H9 (cell line): ENCODE measurements around the gene SNX14. TPM values are rescaled to one million over a fixed set of nuclear protein-coding genes. Genes with fewer than 3 reads are reported as not detected.

Experiments used
- DNase-seq: peaks from one replicate; pipeline ENCODE4 v3.0.0-alpha.2; 2017
- H2AFZ ChIP-seq: one replicate; pipeline ENCODE4 v1.6.1; 2013; ENCODE audit warnings: mild to moderate bottlenecking, low read length, control low read depth, moderate library complexity
- H2AK5ac ChIP-seq: 2 replicates; pipeline ENCODE4 v1.6.1; 2013; ENCODE audit warnings: low read length, control low read depth, mixed read lengths; ENCODE audit not compliant: insufficient read length
- H2BK120ac ChIP-seq: one replicate; pipeline ENCODE4 v1.6.1; 2013; ENCODE audit warnings: low read depth, mild to moderate bottlenecking, low read length, control low read depth, inconsistent platforms; ENCODE audit not compliant: poor library complexity, severe bottlenecking
- H2BK12ac ChIP-seq: 2 replicates; pipeline ENCODE4 v1.6.1; 2013; ENCODE audit warnings: low read length, control low read depth, mixed read lengths, low read depth; ENCODE audit not compliant: insufficient read length
- H2BK15ac ChIP-seq: 2 replicates; pipeline ENCODE4 v1.6.1; 2013; ENCODE audit warnings: low read depth, low read length, control low read depth
- H2BK20ac ChIP-seq: one replicate; pipeline ENCODE4 v1.6.1; 2013; ENCODE audit warnings: low read depth, mild to moderate bottlenecking, low read length, control low read depth, inconsistent platforms; ENCODE audit not compliant: poor library complexity, severe bottlenecking
- H2BK5ac ChIP-seq: 2 replicates; pipeline ENCODE4 v1.6.1; 2013; ENCODE audit warnings: low read length, control low read depth, mixed read lengths; ENCODE audit not compliant: insufficient read length
- H3K14ac ChIP-seq: 2 replicates; pipeline ENCODE4 v1.6.1; 2013; ENCODE audit warnings: low read length, control low read depth; ENCODE audit not compliant: insufficient read depth
- H3K18ac ChIP-seq: 2 replicates; pipeline ENCODE4 v1.6.1; 2013; ENCODE audit warnings: low read depth, mild to moderate bottlenecking, mixed read lengths, low read length, control low read depth; ENCODE audit not compliant: insufficient read length
- H3K23ac ChIP-seq: 2 replicates; pipeline ENCODE4 v1.6.1; 2013; ENCODE audit warnings: low read length, control low read depth, mixed read lengths, low read depth; ENCODE audit not compliant: insufficient read length
- H3K23me2 ChIP-seq: 2 replicates; pipeline ENCODE4 v1.6.1; 2013; ENCODE audit warnings: low read depth, mild to moderate bottlenecking, mixed read lengths, low read length, control low read depth; ENCODE audit not compliant: insufficient read length, poor library complexity, severe bottlenecking
- H3K27ac ChIP-seq: 2 replicates; pipeline ENCODE4 v1.5.1; 2013; ENCODE audit warnings: low read length, control low read depth, mixed read lengths, low read depth; ENCODE audit not compliant: insufficient read length
- H3K27me3 ChIP-seq: 2 replicates; pipeline ENCODE4 v1.6.1; 2013; ENCODE audit warnings: low read length, control low read depth, inconsistent platforms; ENCODE audit not compliant: insufficient read depth
- H3K4ac ChIP-seq: 2 replicates; pipeline ENCODE4 v1.6.1; 2013; ENCODE audit warnings: low read depth, mild to moderate bottlenecking, control low read depth, inconsistent platforms, low read length, moderate library complexity
- H3K4me1 ChIP-seq: 2 replicates; pipeline ENCODE4 v1.6.1; 2013; ENCODE audit warnings: low read length, control low read depth, inconsistent platforms; ENCODE audit not compliant: insufficient read depth
- H3K4me2 ChIP-seq: 2 replicates; pipeline ENCODE4 v1.6.1; 2013; ENCODE audit warnings: low read length, control low read depth, mixed read lengths; ENCODE audit not compliant: insufficient read length, insufficient read depth
- H3K56ac ChIP-seq: 2 replicates; pipeline ENCODE4 v1.6.1; 2013; ENCODE audit warnings: low read depth, mild to moderate bottlenecking, mixed read lengths, low read length, control low read depth; ENCODE audit not compliant: insufficient read length
- H3K79me1 ChIP-seq: 2 replicates; pipeline ENCODE4 v1.6.1; 2013; ENCODE audit warnings: low read depth, mild to moderate bottlenecking, moderate library complexity, low read length, control low read depth, inconsistent platforms; ENCODE audit not compliant: insufficient read depth, poor library complexity, severe bottlenecking
- H3K79me2 ChIP-seq: 2 replicates; pipeline ENCODE4 v1.6.1; 2013; ENCODE audit warnings: low read length, control low read depth, inconsistent platforms; ENCODE audit not compliant: insufficient read depth
- H3K9ac ChIP-seq: 2 replicates; pipeline ENCODE4 v1.6.1; 2013; ENCODE audit warnings: low read length, control low read depth, mixed read lengths; ENCODE audit not compliant: insufficient read length; ENCODE audit errors: extremely low read depth
- H3K9me3 ChIP-seq: one replicate; pipeline ENCODE4 v1.6.1; 2013; ENCODE audit warnings: low read depth, low read length, inconsistent platforms; ENCODE audit not compliant: control insufficient read depth
- H3T11ph ChIP-seq: one replicate; pipeline ENCODE4 v1.6.1; 2013; ENCODE audit warnings: mild to moderate bottlenecking, low read length, control low read depth, inconsistent platforms
- H4K20me1 ChIP-seq: one replicate; pipeline ENCODE4 v1.6.1; 2013; ENCODE audit not compliant: control insufficient read depth, insufficient read length, insufficient read depth
- H4K5ac ChIP-seq: 2 replicates; pipeline ENCODE4 v1.6.1; 2013; ENCODE audit warnings: low read depth, mild to moderate bottlenecking, mixed read lengths, low read length, control low read depth; ENCODE audit not compliant: insufficient read length
- H4K8ac ChIP-seq: replicated peaks from 2 replicates; pipeline ENCODE4 v1.6.1; 2013; ENCODE audit warnings: low read length, control low read depth, mixed read lengths, low read depth; ENCODE audit not compliant: insufficient read length
- H4K91ac ChIP-seq: 2 replicates; pipeline ENCODE4 v1.6.1; 2013; ENCODE audit warnings: low read depth, mild to moderate bottlenecking, moderate library complexity, mixed read lengths, low read length, control low read depth; ENCODE audit not compliant: insufficient read length
- H3K27ac Mint-ChIP-seq, 3 experiments: 2 replicates in 2 of 3; 3 replicates in 1 of 3; pipeline ENCODE4 v1.8.0; 2020 to 2021; ENCODE audit warnings: mixed read lengths in 3 of 3, mild to moderate bottlenecking in 1 of 3, moderate library complexity in 1 of 3
- H3K27me3 Mint-ChIP-seq: 2 replicates; pipeline ENCODE4 v1.8.0; 2021; ENCODE audit warnings: low read depth, mild to moderate bottlenecking, moderate library complexity, mixed read lengths
- H3K36me3 Mint-ChIP-seq, 3 experiments: 2 replicates in 2 of 3; 3 replicates in 1 of 3; pipeline ENCODE4 v1.8.0; 2020 to 2021; ENCODE audit warnings: low read depth in 3 of 3, mixed read lengths in 3 of 3; ENCODE audit not compliant: insufficient read depth in 1 of 3
- H3K4me1 Mint-ChIP-seq, 2 experiments: 2 replicates each; pipeline ENCODE4 v1.8.0; 2020; ENCODE audit warnings: mixed read lengths in 2 of 2
- H3K4me3 Mint-ChIP-seq, 2 experiments: 2 replicates in 1 of 2; 3 replicates in 1 of 2; pipeline ENCODE4 v1.8.0; 2020 to 2021; ENCODE audit warnings: mild to moderate bottlenecking in 2 of 2, mixed read lengths in 2 of 2, moderate library complexity in 1 of 2
- H3K9me3 Mint-ChIP-seq, 2 experiments: 2 replicates in 1 of 2; 3 replicates in 1 of 2; pipeline ENCODE4 v1.8.0; 2020; ENCODE audit warnings: mild to moderate bottlenecking in 2 of 2, mixed read lengths in 2 of 2, moderate library complexity in 1 of 2
- CTCF ChIP-seq: fragments of 200-600 bp; sonication (generic); conservative IDR thresholded peaks from 3 replicates; pipeline ENCODE4 v1.8.0; 2021; ENCODE audit warnings: antibody characterized with exemption, mild to moderate bottlenecking
- WGBS: extraction: QIAGEN DNeasy Blood & Tissue Kit; methylation state at CpG from one replicate; pipeline ENCODE4 v1.1.7; 2013; ENCODE audit warnings: missing lambda C conversion rate, low lambda C conversion rate, mixed read lengths; ENCODE audit not compliant: insufficient read length; ENCODE audit errors: extremely low coverage; 5-methylcytosine and 5-hydroxymethylcytosine counted together
- long read RNA-seq: library from polyadenylated mRNA; unstranded; transcript quantifications from one replicate; pipeline ENCODE4 v2.0.0, GENCODE V29; 2020
- total RNA-seq: library from RNA; stranded (reverse); gene quantifications from 2 replicates; pipeline ENCODE4 v1.2.1, GENCODE V29; 2021

Gene SNX14, protein sequence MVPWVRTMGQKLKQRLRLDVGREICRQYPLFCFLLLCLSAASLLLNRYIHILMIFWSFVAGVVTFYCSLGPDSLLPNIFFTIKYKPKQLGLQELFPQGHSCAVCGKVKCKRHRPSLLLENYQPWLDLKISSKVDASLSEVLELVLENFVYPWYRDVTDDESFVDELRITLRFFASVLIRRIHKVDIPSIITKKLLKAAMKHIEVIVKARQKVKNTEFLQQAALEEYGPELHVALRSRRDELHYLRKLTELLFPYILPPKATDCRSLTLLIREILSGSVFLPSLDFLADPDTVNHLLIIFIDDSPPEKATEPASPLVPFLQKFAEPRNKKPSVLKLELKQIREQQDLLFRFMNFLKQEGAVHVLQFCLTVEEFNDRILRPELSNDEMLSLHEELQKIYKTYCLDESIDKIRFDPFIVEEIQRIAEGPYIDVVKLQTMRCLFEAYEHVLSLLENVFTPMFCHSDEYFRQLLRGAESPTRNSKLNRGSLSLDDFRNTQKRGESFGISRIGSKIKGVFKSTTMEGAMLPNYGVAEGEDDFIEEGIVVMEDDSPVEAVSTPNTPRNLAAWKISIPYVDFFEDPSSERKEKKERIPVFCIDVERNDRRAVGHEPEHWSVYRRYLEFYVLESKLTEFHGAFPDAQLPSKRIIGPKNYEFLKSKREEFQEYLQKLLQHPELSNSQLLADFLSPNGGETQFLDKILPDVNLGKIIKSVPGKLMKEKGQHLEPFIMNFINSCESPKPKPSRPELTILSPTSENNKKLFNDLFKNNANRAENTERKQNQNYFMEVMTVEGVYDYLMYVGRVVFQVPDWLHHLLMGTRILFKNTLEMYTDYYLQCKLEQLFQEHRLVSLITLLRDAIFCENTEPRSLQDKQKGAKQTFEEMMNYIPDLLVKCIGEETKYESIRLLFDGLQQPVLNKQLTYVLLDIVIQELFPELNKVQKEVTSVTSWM
- total RNA-seq = 33.0 and 35.5 TPM in 2 replicates
- long read RNA-seq, transcript SNX14-210 (29 exons, 3,193 nt) = minor isoform, 5 of 133 reads
- long read RNA-seq, transcript SNX14-201 (29 exons, 3,486 nt) = major isoform, 36 of 133 reads
- long read RNA-seq, transcript SNX14-203 (28 exons, 3,111 nt) = minor isoform, 19 of 133 reads
- long read RNA-seq, partial matches to known transcripts = 18 of 133 reads
- long read RNA-seq, other reads (novel, unspliced or antisense) = 53 of 133 reads

DNA sequence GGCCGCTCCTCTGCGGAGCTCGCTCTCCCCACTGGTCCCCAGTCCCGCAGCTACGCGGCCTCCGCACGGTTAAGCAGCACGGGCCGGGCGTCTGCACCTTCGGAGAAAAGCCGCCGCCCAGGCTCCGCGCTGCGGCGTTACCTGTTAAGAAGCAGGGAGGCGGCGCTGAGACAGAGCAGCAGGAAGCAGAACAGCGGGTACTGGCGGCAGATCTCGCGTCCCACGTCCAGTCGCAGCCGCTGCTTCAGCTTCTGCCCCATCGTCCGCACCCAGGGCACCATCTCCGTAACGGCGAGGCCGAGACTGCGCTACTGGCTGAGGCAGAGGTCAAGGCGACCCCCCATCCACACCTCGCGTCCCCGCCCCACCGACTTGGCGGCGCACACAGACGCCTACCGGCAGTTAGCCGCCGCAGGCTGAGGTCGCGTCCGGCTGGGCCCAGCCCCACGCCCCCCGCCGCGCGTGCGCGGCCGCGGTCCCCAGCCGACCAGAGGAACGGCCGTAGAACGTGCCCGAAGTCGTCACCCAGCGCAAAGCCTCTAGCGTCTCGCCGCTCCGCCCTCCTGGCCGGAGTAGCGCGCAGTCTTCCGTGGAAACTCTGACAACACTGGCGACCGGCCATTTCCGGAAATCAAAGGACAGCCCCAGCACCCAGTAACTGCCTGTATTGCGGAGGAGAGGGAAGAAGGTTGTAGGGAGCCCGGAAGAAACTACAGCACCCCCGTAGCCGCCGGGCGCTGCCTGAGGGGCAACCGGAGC is at the start of gene SNX14:
Gene SNX14 (minus strand): TSS at position 421 of the 759 bp plus-strand sequence. CDS start 140 bp downstream, at position 281.
- no peak within 1 kb of the TSS for H3K27ac ChIP-seq
- no peak within 1 kb of the TSS for H4K91ac ChIP-seq
- H3K56ac ChIP-seq = no peak within 1 kb of the TSS
- H3K23me2 ChIP-seq = peaks cover 4% of the 10 kb centered on the region
- peaks cover 12 to 15% of the 10 kb centered on the region in 2 experiments for H3K4me1 Mint-ChIP-seq
- 0 out of 3 replicates have a peak, but pooled peaks have one; percentile 20 for TF ChIP-seq CTCF
- H3K4me1 ChIP-seq = no peaks in the 10 kb centered on the region
- no peak within 1 kb of the TSS for H2BK5ac ChIP-seq
- H2BK120ac ChIP-seq = no peak within 1 kb of the TSS
- H4K8ac ChIP-seq = no peak within 1 kb of the TSS
- H3K9me3 Mint-ChIP-seq = peaks cover 0 to 3% of the 10 kb centered on the region in 2 experiments; a peak in 3 of 5 replicates
- peak within 1 kb of the TSS; percentile 29 for H3K18ac ChIP-seq
- peak within 1 kb of the TSS; percentile 22; the same call in 1 of the 2 replicates for H3K14ac ChIP-seq
- H3K4me3 Mint-ChIP-seq = peak within 1 kb of the TSS; percentile 95 to 96
- H2AFZ ChIP-seq = no peak within 1 kb of the TSS
- H3T11ph ChIP-seq = no peak within 1 kb of the TSS
- H3K27me3 Mint-ChIP-seq = peaks cover 6% of the 10 kb centered on the region; the same call in 1 of the 2 replicates
- no peak within 1 kb of the TSS for H2AK5ac ChIP-seq
- H3K4me2 ChIP-seq = peak within 1 kb of the TSS; percentile 73
- H4K5ac ChIP-seq = no peak within 1 kb of the TSS
- no peak within 1 kb of the TSS for H2BK20ac ChIP-seq
- H2BK12ac ChIP-seq = no peak within 1 kb of the TSS
- no peak within 1 kb of the TSS for H3K4ac ChIP-seq
- no peaks in the 10 kb centered on the region for H3K9me3 ChIP-seq
- no peaks in the 10 kb centered on the region for H3K79me2 ChIP-seq
- peak within 1 kb of the TSS; percentile 69 for H3K9ac ChIP-seq
- H4K20me1 ChIP-seq = no peaks in the 10 kb centered on the region
- WGBS = no CpG with 5 or more reads among the region's 82 CpGs
- peak within 1 kb of the TSS; percentile 82 to 97 (median 83); a peak in 5 of 7 replicates for H3K27ac Mint-ChIP-seq
- H3K36me3 Mint-ChIP-seq = peaks cover 0 to 8% (median 1%) of the 10 kb centered on the region in 3 experiments; a peak in 5 of 7 replicates
- H3K27me3 ChIP-seq = no peaks in the 10 kb centered on the region
- no peak within 1 kb of the TSS for H2BK15ac ChIP-seq
- no peaks in the 10 kb centered on the region for H3K79me1 ChIP-seq
- DNase-seq = peak; percentile 82
- no peak within 1 kb of the TSS for H3K23ac ChIP-seq
